ENCODE data around the gene CHCHD6.
A peak's percentile ranks its signal among the peaks of the same experiment; 100 is the strongest.

Gene CHCHD6

DNA sequence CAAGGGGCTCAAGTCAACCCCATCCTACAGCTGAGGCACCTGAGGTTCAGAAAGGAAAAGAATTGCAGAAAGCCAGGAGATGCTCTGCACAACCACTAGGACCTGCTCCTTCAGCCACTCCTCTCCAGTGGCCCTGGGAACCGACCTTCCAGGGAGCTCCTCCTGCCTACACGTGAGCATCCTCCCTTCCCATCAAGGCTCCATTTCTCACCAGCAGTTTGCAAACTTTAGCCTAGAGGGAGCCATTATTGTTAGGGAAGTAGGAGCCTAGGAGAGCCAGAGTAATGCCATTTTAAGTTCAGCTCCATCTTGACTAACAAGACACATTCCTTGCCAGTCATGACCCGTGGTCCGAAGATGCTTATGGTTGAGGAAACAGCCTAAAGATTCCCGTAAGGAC lies 11.2 kb upstream of the CHCHD6 start:
- H3K4me3 ChIP-seq (ENCODE audit: low read length), result no peak overlapping the region
- DNase-seq (ENCODE audit: low read depth), result no peak
- TF ChIP-seq, protein P1, sequence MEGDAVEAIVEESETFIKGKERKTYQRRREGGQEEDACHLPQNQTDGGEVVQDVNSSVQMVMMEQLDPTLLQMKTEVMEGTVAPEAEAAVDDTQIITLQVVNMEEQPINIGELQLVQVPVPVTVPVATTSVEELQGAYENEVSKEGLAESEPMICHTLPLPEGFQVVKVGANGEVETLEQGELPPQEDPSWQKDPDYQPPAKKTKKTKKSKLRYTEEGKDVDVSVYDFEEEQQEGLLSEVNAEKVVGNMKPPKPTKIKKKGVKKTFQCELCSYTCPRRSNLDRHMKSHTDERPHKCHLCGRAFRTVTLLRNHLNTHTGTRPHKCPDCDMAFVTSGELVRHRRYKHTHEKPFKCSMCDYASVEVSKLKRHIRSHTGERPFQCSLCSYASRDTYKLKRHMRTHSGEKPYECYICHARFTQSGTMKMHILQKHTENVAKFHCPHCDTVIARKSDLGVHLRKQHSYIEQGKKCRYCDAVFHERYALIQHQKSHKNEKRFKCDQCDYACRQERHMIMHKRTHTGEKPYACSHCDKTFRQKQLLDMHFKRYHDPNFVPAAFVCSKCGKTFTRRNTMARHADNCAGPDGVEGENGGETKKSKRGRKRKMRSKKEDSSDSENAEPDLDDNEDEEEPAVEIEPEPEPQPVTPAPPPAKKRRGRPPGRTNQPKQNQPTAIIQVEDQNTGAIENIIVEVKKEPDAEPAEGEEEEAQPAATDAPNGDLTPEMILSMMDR (conservative IDR thresholded peaks at IDR 0.05; ENCODE audit: low read length), result no peak; the same call in 1 of the 2 replicates

DNA sequence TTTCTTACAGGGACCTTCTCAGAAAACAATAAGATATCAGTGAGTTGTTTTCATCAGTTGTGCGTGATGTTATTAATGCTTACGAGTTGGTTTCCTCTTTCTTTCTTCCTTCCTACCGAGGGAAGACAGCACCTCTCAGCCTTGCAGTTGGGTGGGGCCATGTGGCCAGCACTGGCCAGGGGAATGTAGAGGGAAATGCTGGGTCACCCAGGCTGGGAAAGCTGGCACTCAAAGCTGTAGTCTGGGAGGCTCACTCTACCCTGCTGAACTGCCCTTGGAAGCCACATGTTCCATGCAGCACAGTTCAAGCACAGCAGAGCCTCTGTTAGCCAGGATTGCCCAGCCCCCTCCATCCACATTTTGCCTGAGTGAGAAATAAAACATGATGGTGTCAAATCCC lies 10.1 kb upstream of the CHCHD6 start:
- H3K4me3 ChIP-seq (ENCODE audit: low read length), result no peak overlapping the region
- no peak for DNase-seq (ENCODE audit: low read depth)
- TF ChIP-seq, protein P1 (conservative IDR thresholded peaks at IDR 0.05; ENCODE audit: low read length), result no peak

DNA sequence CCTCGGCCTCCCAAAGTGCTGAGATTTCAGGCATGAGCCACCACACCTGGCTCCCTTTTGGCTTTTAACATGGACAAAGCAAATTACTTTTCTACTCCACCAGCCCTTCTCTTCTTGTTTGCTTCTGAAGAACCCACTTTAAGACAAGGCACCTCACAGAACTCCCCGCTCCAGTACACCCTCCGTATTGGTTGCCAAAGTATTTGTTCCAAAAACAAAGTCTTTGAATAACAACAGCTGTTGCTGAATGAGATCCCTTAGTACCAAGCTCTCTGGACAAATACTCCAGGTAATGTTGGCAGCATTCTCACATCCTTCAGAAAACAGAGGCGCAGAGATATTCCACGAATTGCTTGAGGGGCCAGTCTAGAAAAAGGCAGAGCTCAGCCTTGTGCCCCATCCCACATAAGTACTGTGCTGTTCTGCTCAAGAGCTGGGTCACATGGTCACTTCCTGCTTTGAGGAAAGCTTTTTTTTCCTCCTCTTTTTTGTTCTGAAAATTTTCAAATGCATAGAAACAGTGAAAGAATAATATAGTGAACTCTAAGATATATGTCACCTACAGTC lies 7.3 kb upstream of the CHCHD6 start:
- TF ChIP-seq, protein P1 (conservative IDR thresholded peaks at IDR 0.05; ENCODE audit: low read length), result no peak
- H3K4me3 ChIP-seq (ENCODE audit: low read length), result no peak overlapping the region
- no peak for DNase-seq (ENCODE audit: low read depth)

DNA sequence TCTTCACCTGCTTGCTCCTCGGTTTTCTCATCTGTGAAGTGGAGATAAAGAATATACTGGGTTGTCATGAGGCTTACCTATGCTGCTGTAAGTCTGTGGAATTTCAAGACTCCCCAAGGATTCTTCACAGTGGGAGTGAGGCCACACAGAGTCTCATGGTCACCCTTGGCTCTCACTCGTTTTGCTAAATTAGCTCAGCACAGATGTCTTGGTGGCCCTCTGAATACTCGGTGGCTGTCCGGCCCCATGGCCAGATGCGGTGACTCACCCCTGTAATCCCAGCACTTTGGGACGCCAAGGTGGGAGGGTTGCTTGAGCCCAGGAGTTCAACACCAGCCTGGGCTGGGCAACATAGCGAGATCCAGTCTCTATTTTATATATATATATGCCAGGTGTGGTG lies 5.0 kb upstream of the CHCHD6 start:
- TF ChIP-seq, protein P1 (conservative IDR thresholded peaks at IDR 0.05; ENCODE audit: low read length), result no peak
- no peak overlapping the region for H3K4me3 ChIP-seq (ENCODE audit: low read length)
- no peak for DNase-seq (ENCODE audit: low read depth)

DNA sequence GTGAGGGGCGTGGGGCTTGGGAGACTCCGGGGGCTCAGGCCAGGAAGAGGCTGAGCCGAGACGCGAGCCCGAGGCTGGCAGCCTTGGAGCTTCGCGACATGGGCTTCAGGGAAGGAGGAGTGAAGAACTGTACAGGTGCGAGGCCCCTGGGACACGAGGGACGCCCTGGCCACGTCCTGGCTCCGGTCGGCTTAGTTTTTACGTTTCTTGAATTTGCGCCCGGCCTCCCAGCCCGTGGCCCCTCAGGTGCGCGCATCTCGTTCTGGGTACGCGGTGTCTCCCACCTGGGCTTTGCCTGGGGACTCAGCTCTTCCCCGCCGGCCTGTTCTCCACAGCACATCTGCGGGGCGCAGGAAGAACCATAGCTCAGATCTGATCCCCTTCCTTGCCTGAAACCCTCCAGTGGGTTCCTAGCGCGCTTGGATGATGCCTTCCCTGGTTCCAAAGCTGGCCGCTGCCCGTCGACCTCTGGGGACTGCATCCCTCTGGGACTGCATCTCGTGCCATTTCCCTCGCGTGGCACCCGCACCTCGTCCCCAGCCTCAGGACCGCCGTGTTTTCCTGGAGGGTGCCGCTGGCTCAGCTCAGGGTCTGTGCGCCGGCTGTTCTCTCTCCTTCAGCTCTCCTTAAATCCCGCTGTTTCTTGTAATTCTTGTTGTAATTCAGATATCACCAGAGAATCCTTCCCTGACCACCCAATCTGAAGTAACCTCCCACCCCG lies 614 bp downstream of the CHCHD6 start:
- no peak for DNase-seq (ENCODE audit: low read depth)
- peak overlapping the region; percentile 86 for H3K4me3 ChIP-seq (ENCODE audit: low read length)
- TF ChIP-seq, protein P1 (conservative IDR thresholded peaks at IDR 0.05; ENCODE audit: low read length), result no peak

DNA sequence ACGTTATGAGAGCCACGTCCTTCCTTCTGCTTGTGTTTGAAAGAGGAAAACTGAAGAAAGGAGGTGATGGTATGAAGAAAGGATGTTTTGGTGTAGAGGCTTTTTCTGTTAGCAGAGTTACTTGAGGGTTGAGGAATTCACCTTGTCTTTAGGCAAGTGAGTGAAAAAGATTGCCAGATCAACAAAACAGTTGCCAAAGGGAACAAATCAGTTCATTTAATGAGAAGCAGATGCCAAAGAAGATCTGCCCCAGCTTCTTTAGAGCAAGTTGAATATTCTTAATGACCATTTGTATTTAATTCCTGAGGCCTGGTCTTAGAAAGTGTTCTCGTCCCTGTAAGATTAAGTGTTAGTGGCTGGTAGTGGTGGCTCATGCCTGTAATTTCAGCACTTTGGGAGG lies 2.6 kb downstream of the CHCHD6 start:
- H3K4me3 ChIP-seq (ENCODE audit: low read length), result no peak overlapping the region
- TF ChIP-seq, protein P1 (conservative IDR thresholded peaks at IDR 0.05; ENCODE audit: low read length), result no peak
- DNase-seq (ENCODE audit: low read depth), result peak; percentile 35

DNA sequence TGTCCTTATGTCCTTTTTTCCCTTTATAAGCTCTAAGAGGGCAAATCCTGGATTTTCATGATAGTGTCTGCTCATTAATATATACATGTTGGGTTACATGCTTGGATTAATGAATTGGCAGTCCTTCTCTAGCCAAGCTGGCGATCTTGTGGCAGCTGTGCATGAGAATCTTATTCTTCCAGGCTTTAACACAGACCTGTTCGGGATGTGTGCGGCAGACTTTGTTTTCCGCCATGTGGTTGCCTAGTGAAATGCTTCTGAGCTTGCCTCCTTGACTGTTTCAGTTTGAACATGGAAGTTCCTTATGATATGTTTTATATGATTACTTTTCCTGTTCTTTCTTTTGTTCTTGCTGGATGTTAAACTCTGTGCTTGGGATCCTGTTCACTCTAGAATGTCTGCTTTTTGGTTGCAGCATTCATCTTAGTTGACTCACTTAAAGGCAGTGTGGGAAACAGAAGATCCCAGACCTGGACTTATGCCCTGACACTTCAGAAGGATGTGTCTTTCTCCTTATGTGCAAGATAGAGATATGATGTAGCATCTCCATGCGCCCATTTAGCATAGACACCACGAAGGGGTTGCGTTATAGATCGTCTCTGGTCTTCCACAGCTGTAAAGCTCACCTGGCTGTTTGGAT lies 7.2 kb downstream of the CHCHD6 start:
- TF ChIP-seq, protein P1 (conservative IDR thresholded peaks at IDR 0.05; ENCODE audit: low read length), result no peak
- no peak overlapping the region for H3K4me3 ChIP-seq (ENCODE audit: low read length)
- peak; percentile 72 for DNase-seq (ENCODE audit: low read depth)
